Left ventricle myocardium inferior (tissue), 1 donor: ENCODE data around the gene TBX1. TPM values are rescaled to one million over a fixed set of nuclear protein-coding genes. Genes with fewer than 3 reads are reported as not detected.

Source experiments
- DNase-seq: peaks from one replicate; pipeline ENCODE4 v3.0.0-alpha.2; 2020
- H3K27ac ChIP-seq: fragments of 200-600 bp; replicated peaks from 2 replicates; pipeline ENCODE4 v1.8.0; 2021
- H3K27me3 ChIP-seq: fragments of 200-600 bp; 2 replicates; pipeline ENCODE4 v1.8.0; 2021; ENCODE audit warnings: low read depth
- H3K36me3 ChIP-seq: fragments of 200-600 bp; 2 replicates; pipeline ENCODE4 v1.8.0; 2021
- H3K4me1 ChIP-seq: fragments of 200-600 bp; 2 replicates; pipeline ENCODE4 v1.8.0; 2021
- H3K4me3 ChIP-seq: fragments of 200-600 bp; 2 replicates; pipeline ENCODE4 v1.8.0; 2021; ENCODE audit warnings: mild to moderate bottlenecking, moderate library complexity
- H3K9me3 ChIP-seq: fragments of 200-600 bp; replicated peaks from 2 replicates; pipeline ENCODE4 v1.8.0; 2021
- CTCF ChIP-seq: fragments of 200-600 bp; IDR thresholded peaks from 2 replicates; pipeline ENCODE4 v1.8.0; 2021; ENCODE audit warnings: antibody characterized with exemption, mild to moderate bottlenecking, borderline replicate concordance
- intact Hi-C: fragments of 100-400 bp; cut with micrococcal nuclease; formaldehyde crosslinking; loops from one replicate; pipeline ENCODE4 v1.11.0; 2022
- total RNA-seq: library from RNA; stranded (reverse); fragmentation: NEBNext Ultra II Directional; extraction: Animal tissue kit (Norgen Biotek cat#: 25700); gene quantifications from one replicate; pipeline ENCODE4 v1.2.1, GENCODE V29; 2021
- donor health status: DM: no; HTN: yes; CAD: no; lungs with severe emphysema.

TBX1 gene
- total RNA-seq, 1 donor from 2014 or later = 8.0 TPM

GRCh38 chr22:19764299-19764593, 3.7 kb downstream of the TBX1 start:
- Histone ChIP-seq H3K9me3 (no peaks in the 10 kb centered on the region), H3K27ac (no peak overlapping the region), H3K4me3 (no peak overlapping the region), H3K36me3 (no peaks in the 10 kb centered on the region), H3K27me3 (peaks cover 94% of the 10 kb centered on the region), H3K4me1 (peaks cover 45% of the 10 kb centered on the region)
- TF ChIP-seq CTCF = no peak
- DNase-seq = no peak
- intact Hi-C loops = no loop called here

- Histone ChIP-seq H3K4me3 (peak overlapping the region; percentile 58), H3K9me3 (no peaks in the 10 kb centered on the region), H3K36me3 (no peaks in the 10 kb centered on the region), H3K27ac (no peak overlapping the region), H3K27me3 (peaks cover 94% of the 10 kb centered on the region), H3K4me1 (peaks cover 39% of the 10 kb centered on the region)
- intact Hi-C loops = no loop called here
- TF ChIP-seq CTCF = no peak
- DNase-seq = no peak
Measured at GRCh38 chr22:19764636-19765476, 4.3 kb downstream of the TBX1 start.

GRCh38 chr22:19765477-19766239, 5.1 kb downstream of the TBX1 start:
- H3K4me1 ChIP-seq = peaks cover 34% of the 10 kb centered on the region
- no peak for TF ChIP-seq CTCF
- H3K4me3 ChIP-seq = peak overlapping the region; percentile 58
- H3K9me3 ChIP-seq = no peaks in the 10 kb centered on the region
- intact Hi-C loops = no loop called here
- peaks cover 97% of the 10 kb centered on the region for H3K27me3 ChIP-seq
- H3K36me3 ChIP-seq = no peaks in the 10 kb centered on the region
- no peak for DNase-seq
- H3K27ac ChIP-seq = no peak overlapping the region

GRCh38 chr22:19766240-19766510, 5.6 kb downstream of the TBX1 start:
- peaks cover 32% of the 10 kb centered on the region for H3K4me1 ChIP-seq
- intact Hi-C loops = no loop called here
- peaks cover 100% of the 10 kb centered on the region for H3K27me3 ChIP-seq
- no peak for TF ChIP-seq CTCF
- no peaks in the 10 kb centered on the region for H3K9me3 ChIP-seq
- H3K4me3 ChIP-seq = peak overlapping the region; percentile 58
- no peaks in the 10 kb centered on the region for H3K36me3 ChIP-seq
- H3K27ac ChIP-seq = no peak overlapping the region
- no peak for DNase-seq

- no peaks in the 10 kb centered on the region for H3K9me3 ChIP-seq
- peak; percentile 48 for DNase-seq
- H3K4me1 ChIP-seq = peaks cover 31% of the 10 kb centered on the region
- H3K36me3 ChIP-seq = no peaks in the 10 kb centered on the region
- H3K27ac ChIP-seq = no peak overlapping the region
- peaks cover 100% of the 10 kb centered on the region for H3K27me3 ChIP-seq
- H3K4me3 ChIP-seq = peak overlapping the region; percentile 58
- TF ChIP-seq CTCF = peak; percentile 29
- intact Hi-C loops = no loop called here
Measured at GRCh38 chr22:19766511-19767426, 6.2 kb downstream of the TBX1 start.
